GM21526 (cell line): ENCODE data around the gene ASPDH.

Experiments used
- ATAC-seq: cut with Tn5 transposase; IDR thresholded peaks from one replicate; pipeline ENCODE4 v1.9.1; 2021; ENCODE audit warnings: moderate library complexity; ENCODE audit not compliant: unreplicated experiment, low FRiP score

Gene ASPDH

DNA sequence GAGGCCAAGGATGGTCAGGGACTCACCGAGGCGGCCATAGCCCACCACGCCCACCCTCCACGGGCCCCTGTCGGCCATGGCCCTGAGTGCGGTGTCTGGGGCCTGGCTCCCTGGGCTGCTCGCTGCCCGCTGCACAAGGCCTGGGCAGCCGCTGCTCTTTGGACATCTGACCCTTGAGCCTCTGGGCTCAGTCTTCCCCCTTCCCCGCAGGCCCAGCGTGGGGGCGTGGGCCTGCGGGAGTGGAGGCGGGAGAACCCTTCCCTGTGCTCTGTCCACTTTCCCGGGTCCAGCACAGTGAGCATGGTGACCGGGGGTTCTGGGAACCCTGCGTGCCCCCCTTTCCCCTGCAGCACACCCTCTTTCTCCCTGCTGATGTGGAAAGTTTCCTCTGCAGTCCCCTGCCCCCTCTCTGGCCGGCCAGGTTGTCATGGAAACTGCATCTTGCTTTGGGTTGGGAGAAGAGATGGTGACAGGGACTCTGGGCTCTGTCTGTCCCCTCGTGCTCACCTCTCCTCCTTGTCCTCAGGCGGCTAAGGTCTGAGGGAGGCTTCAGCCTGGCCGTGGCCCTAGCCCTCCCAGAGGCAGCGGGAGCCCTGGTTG is at the start of gene ASPDH:
TSS of gene ASPDH (minus strand) at position 168 of the 600 bp plus-strand sequence. CDS start at position 78, 90 bp downstream.
- no peak for ATAC-seq

DNA sequence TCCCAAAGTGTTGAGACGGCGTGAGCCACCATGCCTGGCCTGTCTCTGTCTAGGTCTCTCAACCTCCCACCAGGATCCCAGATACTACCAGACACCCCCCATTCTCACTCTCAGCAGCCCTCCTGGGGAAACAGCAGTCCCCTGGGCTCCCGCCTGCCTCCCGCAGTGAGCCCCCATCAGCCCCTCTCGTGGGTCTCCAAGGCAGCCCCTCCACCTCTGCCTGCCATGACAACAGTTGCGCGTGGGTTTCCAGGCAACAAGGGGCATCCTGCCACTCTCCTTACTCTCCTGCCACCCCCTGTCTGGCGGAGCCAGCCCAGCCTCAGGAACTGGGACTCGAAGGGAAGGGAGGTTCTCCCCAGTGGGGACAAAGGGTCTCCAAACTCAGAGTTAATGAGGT is 49.3 kb upstream of the ASPDH start:
- ATAC-seq, result no peak

DNA sequence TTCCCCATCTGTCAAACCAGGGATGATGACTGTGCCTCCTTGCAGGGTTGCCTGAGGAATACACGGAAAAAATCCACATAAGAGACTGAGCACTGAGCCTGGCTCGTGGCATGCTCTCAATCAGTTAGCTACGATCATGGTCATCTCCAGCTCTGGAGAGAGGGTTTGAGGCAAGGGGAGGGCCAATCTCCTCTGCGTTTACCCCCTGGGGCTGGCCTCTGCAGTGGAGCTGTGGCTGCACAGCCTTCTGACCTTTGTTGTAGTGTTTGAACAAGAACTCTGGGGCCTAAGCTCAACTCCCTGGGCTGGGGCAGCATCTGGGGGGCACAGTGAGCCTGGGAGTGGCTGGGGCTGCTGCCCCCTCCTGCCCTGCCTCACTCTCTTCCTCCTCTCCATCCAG is 48.6 kb upstream of the ASPDH start:
- no peak for ATAC-seq

DNA sequence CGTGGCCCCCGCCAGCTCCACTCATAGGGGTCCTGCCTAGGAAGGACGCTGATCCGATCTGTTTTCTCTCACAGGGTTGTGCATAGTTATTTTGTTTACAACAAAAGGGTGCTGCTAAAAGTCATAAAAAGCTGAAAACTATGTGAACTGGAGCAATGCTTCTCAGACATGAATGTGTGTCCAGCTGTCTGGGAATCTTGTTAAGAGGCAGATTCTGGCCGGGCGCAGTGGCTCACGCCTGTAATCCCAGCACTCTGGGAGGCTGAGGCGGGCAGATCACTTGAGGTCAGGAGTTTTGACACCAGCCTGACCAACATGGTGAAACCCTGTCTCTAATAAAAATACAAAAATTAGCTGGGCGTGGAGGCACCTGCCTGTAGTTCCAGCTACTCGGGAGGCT is 45.9 kb upstream of the ASPDH start:
- ATAC-seq, result no peak

DNA sequence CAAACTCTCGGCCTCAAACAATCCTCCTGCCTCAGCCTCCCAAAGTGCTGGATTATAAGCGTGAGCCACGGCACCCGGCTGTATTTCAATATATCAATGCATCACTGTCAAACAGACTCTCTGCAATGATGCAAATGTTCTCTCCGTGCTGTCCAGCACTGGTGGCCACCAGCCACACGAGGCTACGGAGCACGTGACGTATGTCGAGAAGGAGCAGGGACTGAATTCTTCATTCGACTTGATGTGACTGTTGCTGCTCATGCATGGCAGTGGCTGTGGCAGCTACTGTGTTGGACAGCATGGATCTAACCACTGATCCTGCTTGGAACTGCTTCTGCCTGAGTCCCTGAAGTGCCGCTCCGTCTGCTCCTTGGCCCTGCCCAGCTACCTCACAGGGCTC is 44.7 kb upstream of the ASPDH start:
- no peak for ATAC-seq

DNA sequence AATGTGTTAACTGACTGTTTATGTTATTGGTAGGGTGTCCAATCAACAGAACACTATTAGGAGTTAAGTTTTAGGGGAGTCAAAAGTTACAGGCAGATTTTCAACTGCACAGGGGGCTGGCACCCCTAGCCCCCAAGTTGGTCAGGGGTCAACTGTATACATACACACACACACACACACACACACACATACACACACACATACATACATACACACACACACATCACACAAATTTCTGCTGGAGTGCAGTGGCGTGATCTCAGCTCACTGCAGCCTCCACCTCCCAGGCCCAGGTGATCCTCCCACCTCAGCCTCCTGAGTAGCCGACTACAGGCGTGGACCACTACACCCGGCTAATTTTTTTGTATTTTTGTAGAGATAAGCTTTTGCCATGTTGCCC is 44.3 kb upstream of the ASPDH start:
- ATAC-seq, result no peak

DNA sequence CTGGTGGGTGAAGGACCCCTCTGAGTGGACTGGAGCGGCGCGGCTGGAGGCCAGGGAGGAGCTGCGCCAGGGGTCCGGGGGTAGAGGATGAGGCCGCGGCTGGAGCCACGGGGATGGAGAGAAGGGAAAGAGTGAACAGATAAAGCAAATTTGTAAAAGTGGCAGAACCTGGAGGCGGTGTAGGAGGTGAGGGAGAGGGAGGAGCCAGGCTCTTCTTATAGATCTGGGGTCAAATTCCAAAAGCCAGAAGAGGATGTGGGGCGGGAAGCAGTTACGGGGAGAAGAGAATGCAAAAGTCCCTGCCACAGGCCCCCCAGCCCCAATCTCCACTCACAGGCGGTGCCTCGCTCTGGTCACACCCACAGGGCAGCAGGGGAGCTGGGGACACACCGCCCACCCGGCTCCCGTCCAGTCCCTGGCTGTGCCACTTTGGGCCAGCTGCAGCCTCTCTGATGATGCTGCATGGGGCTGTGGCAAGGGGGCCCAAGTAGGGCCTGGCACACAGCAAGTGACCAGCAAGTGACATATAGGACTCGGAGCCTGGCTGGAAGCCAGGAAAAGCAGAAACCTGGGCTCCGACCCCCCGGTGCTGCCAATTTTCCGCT is 43.4 kb upstream of the ASPDH start:
- no peak for ATAC-seq

DNA sequence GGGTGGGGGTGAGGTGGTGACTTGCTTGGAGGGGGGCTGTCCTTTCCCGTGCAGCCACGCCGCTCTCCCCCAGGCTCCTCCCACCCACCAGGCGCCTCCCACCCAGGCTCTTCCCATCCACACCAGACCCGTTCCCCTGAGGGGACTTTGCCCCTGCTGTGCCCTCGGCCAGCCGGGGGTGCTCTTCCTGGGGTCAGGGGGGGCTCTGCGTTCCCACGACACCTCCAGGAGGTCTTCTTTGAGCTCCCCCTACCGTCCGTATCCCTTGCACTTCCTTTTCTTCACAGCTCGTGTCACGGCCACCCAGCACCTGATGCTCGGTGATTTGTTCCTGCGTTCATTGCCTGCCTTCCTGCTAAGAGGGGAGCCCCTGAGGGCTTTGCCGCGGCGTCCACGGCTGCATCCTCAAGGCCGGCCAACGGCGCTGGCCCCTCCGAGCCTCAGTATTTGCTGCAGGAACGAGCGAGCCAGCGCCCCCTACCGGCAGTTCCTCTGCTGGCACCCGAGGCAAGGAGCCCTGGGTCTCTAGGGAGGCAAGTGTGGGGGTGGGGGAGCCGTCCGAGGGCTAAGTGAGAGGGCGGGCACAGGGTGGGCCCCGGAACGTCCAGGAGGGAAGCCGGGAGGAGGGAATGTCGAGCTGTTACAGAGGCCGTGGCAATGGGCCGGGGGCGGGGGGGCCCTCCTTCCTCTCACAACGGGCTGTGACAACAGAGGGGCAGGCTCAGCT is 42.7 kb upstream of the ASPDH start:
- no peak for ATAC-seq

DNA sequence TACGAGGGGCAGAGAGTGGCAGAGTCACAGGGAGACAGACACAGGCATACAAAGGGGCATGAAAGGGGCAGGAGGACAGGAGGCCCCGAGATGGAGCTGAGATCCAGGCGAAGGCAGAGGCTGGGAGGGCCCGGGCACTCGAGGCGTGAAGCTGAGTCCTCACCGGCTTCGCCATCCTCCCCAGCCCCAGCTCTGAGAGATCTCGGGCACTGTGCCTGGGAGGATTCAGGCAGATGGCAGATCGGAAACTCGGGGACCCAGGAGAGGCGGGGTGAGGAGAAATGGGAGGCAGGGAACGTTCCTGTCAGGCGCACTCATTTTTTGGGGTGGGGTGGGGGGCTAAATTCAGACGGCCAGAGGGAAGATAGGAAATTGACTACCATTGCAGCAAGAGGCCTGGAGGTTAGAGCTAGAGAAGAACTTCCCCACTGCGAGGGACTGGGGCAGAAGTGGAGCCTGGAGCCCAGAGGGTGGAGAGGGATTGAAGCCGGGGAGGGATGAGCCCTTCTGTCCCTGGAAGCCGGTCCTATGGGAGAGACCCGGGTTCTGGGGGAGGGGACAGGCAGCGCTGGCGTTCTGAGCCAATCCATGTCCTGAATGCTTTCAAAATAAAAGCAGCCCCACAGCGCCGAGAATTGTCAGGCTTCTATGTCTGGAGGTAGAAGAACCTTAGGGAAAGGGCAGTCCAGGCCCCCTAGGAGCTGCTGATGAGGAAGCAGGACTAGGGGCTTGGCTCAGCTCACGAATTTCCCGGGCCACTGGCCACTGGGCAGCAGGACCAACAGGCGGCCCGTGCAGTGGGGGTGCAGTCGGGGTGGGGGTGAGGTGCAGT is 42.0 kb upstream of the ASPDH start:
- no peak for ATAC-seq

DNA sequence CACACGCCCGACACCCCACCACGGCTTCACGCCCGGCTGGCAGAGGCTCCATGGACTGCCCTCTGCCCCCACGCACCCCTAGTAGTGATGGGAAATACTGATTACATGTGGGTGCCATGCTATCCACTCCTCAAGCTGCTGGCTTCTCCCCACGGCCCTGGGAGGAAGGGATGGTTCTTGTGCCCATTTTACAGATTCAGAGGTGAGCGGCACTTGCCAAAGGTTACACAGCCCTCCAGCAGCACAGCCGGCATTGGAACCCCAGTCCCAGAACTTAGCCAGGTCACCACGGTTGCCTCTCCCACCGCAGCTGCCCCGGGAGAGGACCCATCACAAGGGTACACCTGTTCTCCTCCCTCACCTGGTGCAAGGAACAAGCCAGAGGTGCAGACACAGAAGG is 41.3 kb upstream of the ASPDH start:
- no peak for ATAC-seq

DNA sequence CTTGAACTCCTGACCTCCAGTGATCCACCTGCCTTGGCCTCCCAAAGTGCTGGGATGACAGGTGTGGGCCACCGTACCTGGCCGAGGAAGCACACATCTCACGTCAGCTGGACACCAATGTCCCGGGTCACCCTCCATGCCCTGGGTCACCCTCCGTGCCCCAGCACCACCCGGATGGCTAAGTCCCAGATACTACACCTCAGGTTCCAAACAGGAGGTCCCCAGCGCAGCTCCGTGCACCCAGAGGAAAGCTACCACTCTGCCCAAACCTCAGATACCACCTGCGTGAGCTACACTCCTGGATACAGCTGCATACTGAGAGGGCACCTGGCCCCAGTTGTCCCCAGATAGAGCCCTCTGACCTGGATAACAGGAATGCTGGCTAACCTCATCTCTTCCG is 40.5 kb upstream of the ASPDH start:
- ATAC-seq, result no peak

DNA sequence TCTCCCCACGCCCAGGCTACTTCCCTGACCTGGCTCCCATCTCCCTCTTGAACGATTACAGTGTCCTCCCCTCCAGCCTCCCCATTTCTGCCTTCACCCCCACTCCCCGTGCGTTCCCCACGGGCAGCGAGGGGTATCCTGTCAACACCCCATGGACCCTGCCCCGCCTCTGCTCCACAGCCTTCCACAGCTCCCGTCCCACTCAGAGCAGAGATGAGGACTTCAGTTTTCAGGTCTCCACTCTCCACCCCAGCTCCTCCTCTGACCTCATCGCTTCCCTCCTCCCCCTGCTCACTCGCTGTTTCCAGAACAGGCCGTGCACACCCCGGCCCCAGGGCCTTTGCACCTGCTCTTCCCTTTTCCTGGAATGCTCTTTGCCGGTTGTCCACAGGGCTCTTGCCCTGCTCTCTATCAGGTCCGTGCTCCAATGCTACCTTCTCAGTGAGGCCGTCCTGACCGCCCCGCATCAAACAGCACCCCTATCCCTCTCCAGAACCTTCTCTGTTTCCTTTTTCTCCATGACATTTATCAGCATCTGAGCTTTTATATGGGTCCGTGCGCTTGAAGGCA is 39.5 kb upstream of the ASPDH start:
- no peak for ATAC-seq

DNA sequence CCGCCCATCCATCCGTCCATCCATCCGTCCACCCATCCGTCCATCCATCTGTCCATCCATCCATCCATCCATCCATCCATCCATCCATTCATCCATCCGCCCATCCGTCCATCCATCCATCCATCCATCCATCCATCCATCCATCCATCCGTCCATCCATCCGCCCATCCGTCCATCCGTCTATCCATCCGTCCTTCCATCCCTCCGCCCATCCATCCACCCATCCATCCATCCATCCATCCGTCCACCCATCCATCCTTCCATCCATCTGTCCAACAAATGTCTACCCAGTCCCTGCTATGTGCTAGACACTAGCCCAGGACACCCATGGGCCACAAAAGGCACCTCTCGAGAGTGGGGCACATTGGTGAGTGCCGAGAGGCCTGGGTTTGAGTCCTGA is 38.8 kb upstream of the ASPDH start:
- ATAC-seq, result no peak

DNA sequence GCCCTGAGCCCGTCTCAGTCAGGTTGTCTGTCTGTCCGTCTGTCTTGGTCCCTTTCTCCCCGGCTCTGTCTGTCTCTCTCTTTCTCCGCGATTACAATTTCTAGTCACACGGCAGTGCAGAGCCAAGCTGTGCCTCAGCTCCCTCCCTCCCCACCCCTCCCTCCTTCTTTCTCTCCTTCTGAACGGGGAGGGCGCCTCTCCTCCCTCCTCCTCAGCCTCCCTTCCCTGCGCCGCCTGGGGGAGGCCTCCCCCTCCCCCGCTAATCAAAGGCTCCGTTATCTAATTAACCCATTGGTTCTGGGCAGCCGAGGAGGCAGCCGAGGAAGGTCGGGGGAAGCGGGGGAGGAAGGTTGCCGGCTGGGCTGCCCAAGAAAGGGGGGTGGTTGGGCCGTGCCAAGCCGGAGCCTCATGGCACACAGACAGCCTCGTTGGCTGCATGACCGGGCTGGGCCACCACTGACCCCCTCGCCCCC is 38.0 kb upstream of the ASPDH start:
- ATAC-seq, result no peak

DNA sequence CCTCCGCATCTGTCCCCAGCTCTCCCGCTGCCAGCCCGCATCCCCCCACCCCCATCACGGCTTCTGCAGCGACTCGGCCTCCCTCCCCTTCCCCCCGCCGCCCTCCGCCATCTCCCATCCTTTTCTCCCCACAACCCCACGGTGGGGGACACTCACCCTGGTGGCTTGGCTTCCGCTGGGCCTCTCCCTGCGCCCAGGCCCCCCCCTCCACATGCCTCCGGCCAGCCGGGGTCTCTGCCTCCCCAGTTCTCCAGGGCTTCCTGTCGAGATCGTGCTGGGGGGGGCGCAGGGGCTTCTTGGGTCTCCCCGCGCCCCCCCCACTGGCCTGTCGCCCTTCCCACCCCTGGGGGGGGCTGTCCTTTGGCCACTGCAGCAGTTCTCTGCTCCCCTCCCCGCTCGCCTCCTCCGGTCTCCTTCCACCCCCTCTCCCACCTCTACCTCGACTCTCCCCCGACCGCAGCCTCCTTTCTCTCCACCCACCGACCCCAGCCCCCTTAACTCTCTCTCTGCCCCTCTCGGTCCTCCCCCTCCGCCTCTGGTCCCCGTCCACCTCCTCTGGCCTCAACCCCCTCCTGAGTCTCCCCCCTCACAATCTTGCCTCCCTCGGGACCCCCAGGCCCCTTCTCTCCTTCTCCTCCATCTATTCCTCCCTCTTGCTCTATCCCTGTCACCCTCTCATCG is 37.5 kb upstream of the ASPDH start:
- ATAC-seq, result no peak

DNA sequence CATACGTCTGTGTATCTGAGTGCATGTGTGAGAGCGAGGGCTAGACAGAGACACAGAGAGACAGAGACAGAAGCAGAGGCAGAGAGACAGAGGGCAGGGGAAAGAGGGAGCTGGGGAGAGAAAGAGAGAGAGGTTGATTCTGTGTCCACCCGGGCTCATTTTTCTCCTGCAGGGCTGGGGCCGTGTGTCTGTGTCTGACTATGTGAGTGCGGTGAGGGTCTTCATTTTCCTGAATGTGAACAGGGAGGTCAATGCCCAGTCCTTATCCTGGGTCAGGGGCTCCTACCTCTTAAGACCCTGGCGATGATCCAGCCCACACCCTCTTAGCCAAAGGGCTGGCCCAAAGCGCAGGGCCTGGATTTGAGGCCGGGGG is 36.9 kb upstream of the ASPDH start:
- no peak for ATAC-seq

DNA sequence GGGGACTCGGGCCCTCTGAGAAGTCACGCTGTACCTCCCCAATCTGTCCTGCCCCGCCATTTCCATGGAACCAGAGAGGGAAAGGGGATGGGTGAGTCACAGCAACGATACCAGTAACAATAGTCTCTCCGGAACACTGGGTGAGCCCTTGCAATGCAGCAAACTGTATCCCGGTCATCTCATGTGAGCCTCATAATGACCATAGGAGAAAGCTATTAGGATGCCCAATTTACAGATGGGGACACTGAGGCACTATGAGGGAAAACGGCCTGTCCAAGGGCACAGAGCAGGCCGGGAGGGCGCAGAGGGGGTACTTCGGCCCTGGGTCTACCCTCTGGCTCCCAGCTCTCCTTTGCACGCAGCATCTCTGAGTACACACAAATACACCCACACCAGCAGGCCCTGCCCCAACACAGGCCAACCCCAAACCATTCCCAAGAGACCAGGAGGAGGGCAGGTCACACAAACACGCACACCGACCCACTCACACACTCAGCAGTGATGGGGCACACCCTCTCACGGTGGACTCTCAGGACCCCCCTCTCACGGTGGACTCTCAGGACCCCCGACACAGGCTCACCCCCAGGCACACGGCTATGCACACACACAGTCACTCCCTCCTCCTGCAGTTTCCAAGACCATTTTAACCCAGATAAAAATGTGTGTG is 36.3 kb upstream of the ASPDH start:
- no peak for ATAC-seq

DNA sequence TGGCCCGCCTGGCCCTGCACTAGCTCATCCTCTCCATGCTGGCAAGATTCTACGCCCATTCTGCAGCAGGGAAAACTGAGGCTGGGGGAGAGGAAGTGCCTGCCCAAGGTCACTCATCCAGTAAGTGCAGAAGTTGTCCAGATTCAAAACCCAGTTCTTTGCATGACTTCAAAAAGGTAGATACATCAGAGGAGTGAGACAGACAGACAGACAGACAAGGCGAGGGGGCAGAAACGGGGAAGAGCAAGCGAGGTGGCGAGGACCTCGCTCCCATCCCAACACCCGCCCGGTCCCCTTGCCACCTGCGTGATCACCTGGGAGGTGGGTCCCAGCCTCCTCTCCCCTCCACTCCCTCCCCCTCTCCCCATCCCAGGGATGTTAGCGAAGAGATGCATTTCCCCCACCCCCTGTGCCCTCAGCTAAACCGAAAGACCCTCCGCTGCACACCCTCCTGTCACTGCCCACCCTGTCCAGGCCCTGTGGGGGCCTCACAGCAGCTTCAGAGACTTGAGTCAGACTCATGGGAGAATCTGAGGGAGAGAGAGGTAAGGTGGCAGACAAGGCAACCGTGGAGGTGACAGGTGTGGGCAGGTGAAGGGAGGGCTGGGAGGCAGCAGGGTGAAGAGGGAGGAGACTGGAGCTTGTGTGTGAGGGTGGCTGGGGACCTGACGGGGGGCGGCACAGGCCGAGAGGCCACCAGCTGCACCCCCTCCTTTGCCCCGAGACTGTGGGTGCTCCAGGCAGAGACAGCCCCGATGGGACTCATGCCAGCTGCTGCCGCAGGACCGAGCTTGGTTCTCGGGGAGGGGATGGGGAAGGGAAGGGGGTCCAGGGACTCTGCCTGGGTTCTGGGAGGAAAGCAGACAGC is 35.6 kb upstream of the ASPDH start:
- no peak for ATAC-seq
